Stimulated activated CD8-positive, alpha-beta memory T cell treated with anti-CD3 and anti-CD28 coated beads, Interleukin-12 subunit alpha, Interleukin-12 subunit beta, amount 100 ng/mL, for 1 hour (primary cell): ENCODE results near the gene CMIP.
A peak's percentile ranks its signal among the peaks of the same experiment; 100 is the strongest.
"Not testable (repeated sequence)": the region's sequence is repeated elsewhere in the genome, so short reads cannot be mapped to it uniquely, and the experiment has no call there.

ENCODE experiments used
- DNase-seq: peaks from one replicate; pipeline ENCODE4 v3.0.0-alpha.2; 2020; ENCODE audit warnings: low read depth

The CMIP gene

GRCh38 chr16:81444448-81445121 lies at the start of gene CMIP:
Gene CMIP (plus strand): TSS chr16:81444808.
- DNase-seq: peak; percentile 60

- DNase-seq: no peak
Observed at GRCh38 chr16:81394966-81395655, 49.5 kb upstream of the CMIP start.

GRCh38 chr16:81397058-81397878 lies 47.3 kb upstream of the CMIP start:
- no peak for DNase-seq

- no peak for DNase-seq
Observed at GRCh38 chr16:81397879-81398520, 46.6 kb upstream of the CMIP start.

- DNase-seq: no peak
Observed at GRCh38 chr16:81399909-81400308, 44.7 kb upstream of the CMIP start.

GRCh38 chr16:81401035-81401950 lies 43.3 kb upstream of the CMIP start:
- no peak for DNase-seq

- no peak for DNase-seq
Observed at GRCh38 chr16:81403208-81403600, 41.4 kb upstream of the CMIP start.

- DNase-seq: peak; percentile 68
Observed at GRCh38 chr16:81403601-81404391, 40.8 kb upstream of the CMIP start.

- not testable (repeated sequence) for DNase-seq
Observed at GRCh38 chr16:81405002-81405401, 39.6 kb upstream of the CMIP start.

- DNase-seq: no peak
Observed at GRCh38 chr16:81405702-81406113, 38.9 kb upstream of the CMIP start.

- no peak for DNase-seq
Observed at GRCh38 chr16:81408409-81408950, 36.1 kb upstream of the CMIP start.

- DNase-seq: no peak
Observed at GRCh38 chr16:81409016-81409556, 35.5 kb upstream of the CMIP start.

GRCh38 chr16:81410643-81411293 lies 33.8 kb upstream of the CMIP start:
- no peak for DNase-seq

- no peak for DNase-seq
Observed at GRCh38 chr16:81413245-81413990, 31.2 kb upstream of the CMIP start.

- DNase-seq: no peak
Observed at GRCh38 chr16:81415751-81416150, 28.9 kb upstream of the CMIP start.

- DNase-seq: no peak
Observed at GRCh38 chr16:81416749-81417148, 27.9 kb upstream of the CMIP start.

GRCh38 chr16:81417210-81417609 lies 27.4 kb upstream of the CMIP start:
- DNase-seq: no peak

GRCh38 chr16:81419806-81420205 lies 24.8 kb upstream of the CMIP start:
- DNase-seq: no peak

- no peak for DNase-seq
Observed at GRCh38 chr16:81421126-81421525, 23.5 kb upstream of the CMIP start.
